Gastrocnemius medialis (tissue), 4 donors: ENCODE results near the gene ABCC5. TPM values are rescaled to one million over a fixed set of nuclear protein-coding genes. Genes with fewer than 3 reads are reported as not detected.
"Not testable (repeated sequence)": the region's sequence is repeated elsewhere in the genome, so short reads cannot be mapped to it uniquely, and the experiment has no call there.

Experiments used
- ATAC-seq, 2 donors: fragments of 150-250 bp; one replicate each; pipeline ENCODE4 v1.9.1; 2016
- DNase-seq, 2 donors: peaks; one replicate each; pipeline ENCODE4 v3.0.0-alpha.2; 2019
- H3K27ac ChIP-seq, 4 donors: fragments of 200-600 bp; sonication (generic); 1 replicate in 1 of 4; 2 replicates in 3 of 4; pipeline ENCODE4 v1.5.1; 2016 to 2018; ENCODE audit warnings: mild to moderate bottlenecking in 2 of 4, moderate library complexity in 1 of 4
- H3K27me3 ChIP-seq, 3 donors: fragments of 200-600 bp; sonication (generic) in 2 of 3; 1 replicate in 1 of 3; 2 replicates in 2 of 3; pipeline versions ENCODE4 v1.5.1 to v1.6.0; 2016 to 2019; ENCODE audit warnings: mild to moderate bottlenecking in 1 of 3, moderate library complexity in 1 of 3
- H3K36me3 ChIP-seq, 2 donors: fragments of 200-600 bp; sonication (generic) in 1 of 2; one replicate each; pipeline ENCODE4 v1.5.1; 2017 to 2018
- H3K4me1 ChIP-seq, 2 donors: fragments of 200-600 bp; sonication (generic) in 1 of 2; one replicate each; pipeline ENCODE4 v1.5.1; 2016 to 2017; ENCODE audit warnings: mild to moderate bottlenecking in 2 of 2
- H3K4me3 ChIP-seq, 4 donors: fragments of 200-600 bp; sonication (generic) in 3 of 4; 1 replicate in 1 of 4; 2 replicates in 3 of 4; pipeline ENCODE4 v1.5.1; 2016 to 2019; ENCODE audit warnings: mild to moderate bottlenecking in 2 of 4
- H3K9me3 ChIP-seq, 3 donors: fragments of 200-600 bp; sonication (generic) in 2 of 3; 1 replicate in 1 of 3; 2 replicates in 2 of 3; pipeline ENCODE4 v1.5.1; 2016 to 2019
- CTCF ChIP-seq, 5 experiments: fragments of 450-650 bp in 3 of 5; fragments of 200-600 bp in 2 of 5; sonication (generic) in 2 of 5; IDR thresholded peaks in 4 of 5; conservative IDR thresholded peaks in 1 of 5; 1 replicate in 4 of 5; 2 replicates in 1 of 5; pipeline ENCODE4 v1.5.1; 2016 to 2019; ENCODE audit warnings: antibody characterized with exemption in 5 of 5, mild to moderate bottlenecking in 3 of 5, moderate library complexity in 3 of 5
- POLR2A ChIP-seq, 2 donors: fragments of 450-650 bp; IDR thresholded peaks; one replicate each; pipeline ENCODE4 v1.6.1; 2017; ENCODE audit warnings: antibody characterized with exemption in 2 of 2, mild to moderate bottlenecking in 2 of 2, moderate library complexity in 2 of 2
- in situ Hi-C, 4 donors: fragments of 200-750 bp; cut with MboI; loops; one replicate each; pipeline versions ENCODE4 v1.15.0 to v1.8.0; 2017; ENCODE audit warnings: low sequenced_read_pairs in 4 of 4
- intact Hi-C: fragments of 100-400 bp; cut with DNase I; formaldehyde crosslinking; loops from one replicate; pipeline ENCODE4 v1.15.1; 2023; ENCODE audit warnings: low total_unique reads
- total RNA-seq, 4 donors: library from RNA; depleted of rRNA; stranded (reverse); fragments of >200 nt; gene quantifications; one replicate each; pipeline versions ENCODE4 v1.1.0 to v1.2.3, GENCODE V29; 2016

The ABCC5 gene
- total RNA-seq, 4 donors from 2014 or later: 20.4 to 52.2 (median 39.5) TPM

- Histone ChIP-seq H3K27me3 (no peaks in the 10 kb centered on the region), H3K27ac (peak overlapping the region in 3 of 4 donors; percentile 77 to 90 (median 88)), H3K36me3 (no peaks in the 10 kb centered on the region), H3K4me3 (peak overlapping the region; percentile 83 to 96 (median 92)), H3K9me3 (no peaks in the 10 kb centered on the region), H3K4me1 (peaks cover 20 to 27% of the 10 kb centered on the region in 2 donors)
- intact Hi-C loops (loop anchor here (1.0 to 10.0 kb wide), 5 partner anchors 57 to 619 kb away; partner anchors contain the start of genes ALG3, EEF1AKMT4 and PSMD2), in situ Hi-C loops (loop anchor here (25.0 kb wide), 5 partner anchors 254 to 904 kb away; partner anchors contain the start of genes EIF2B5 (in 3 of the 4), ALG3 (in 1 of the 4), CAMK2N2 (in 1 of the 4) and ECE2 (in 1 of the 4))
- ATAC-seq (no peak), DNase-seq (no peak)
- TF ChIP-seq CTCF (IDR thresholded peaks at IDR 0.05 in 4 of 5, conservative IDR thresholded peaks at IDR 0.05 in 1 of 5): no peak
- no peak for TF ChIP-seq POLR2A (IDR thresholded peaks at IDR 0.05)
These were observed 134.2 kb downstream of the ABCC5 start for GRCh38 chr3:183883291-183884096.

- no peak overlapping the region for H3K27ac ChIP-seq
- TF ChIP-seq POLR2A (IDR thresholded peaks at IDR 0.05): no peak
- no peak for TF ChIP-seq CTCF (IDR thresholded peaks at IDR 0.05 in 4 of 5, conservative IDR thresholded peaks at IDR 0.05 in 1 of 5)
- in situ Hi-C loops: loop anchor here (25.0 kb wide), 5 partner anchors 257 to 907 kb away; partner anchors contain the start of genes EIF2B5 (in 3 of the 4), ALG3 (in 1 of the 4), CAMK2N2 (in 1 of the 4) and ECE2 (in 1 of the 4)
- no peaks in the 10 kb centered on the region for H3K27me3 ChIP-seq
- no peak overlapping the region for H3K4me3 ChIP-seq
- H3K36me3 ChIP-seq: no peaks in the 10 kb centered on the region
- H3K9me3 ChIP-seq: no peaks in the 10 kb centered on the region
- ATAC-seq: no peak
- H3K4me1 ChIP-seq: peaks cover 21 to 25% of the 10 kb centered on the region in 2 donors
- DNase-seq: no peak
- intact Hi-C loops: loop anchor here (5.0 to 10.0 kb wide), 2 partner anchors 252 to 615 kb away; no protein-coding TSS in a partner anchor
These were observed 137.6 kb downstream of the ABCC5 start for GRCh38 chr3:183880121-183880520.

GRCh38 chr3:183879243-183879642 lies 138.4 kb downstream of the ABCC5 start:
- intact Hi-C loops (no loop called here), in situ Hi-C loops (loop anchor here (25.0 kb wide), 5 partner anchors 258 to 908 kb away; partner anchors contain the start of genes EIF2B5 (in 3 of the 4), ALG3 (in 1 of the 4), CAMK2N2 (in 1 of the 4) and ECE2 (in 1 of the 4))
- Histone ChIP-seq H3K4me3 (no peak overlapping the region), H3K27ac (no peak overlapping the region), H3K4me1 (peaks cover 24 to 30% of the 10 kb centered on the region in 2 donors), H3K9me3 (no peaks in the 10 kb centered on the region), H3K27me3 (no peaks in the 10 kb centered on the region), H3K36me3 (no peaks in the 10 kb centered on the region)
- DNase-seq (no peak), ATAC-seq (no peak)
- no peak for TF ChIP-seq CTCF (IDR thresholded peaks at IDR 0.05 in 4 of 5, conservative IDR thresholded peaks at IDR 0.05 in 1 of 5)
- no peak for TF ChIP-seq POLR2A (IDR thresholded peaks at IDR 0.05)

GRCh38 chr3:183878071-183878470 lies 139.6 kb downstream of the ABCC5 start:
- no peak for ATAC-seq
- H3K4me3 ChIP-seq: no peak overlapping the region

GRCh38 chr3:183877227-183877626 lies 140.5 kb downstream of the ABCC5 start:
- ATAC-seq, intact Hi-C loops, H3K4me3 ChIP-seq, H3K9me3 ChIP-seq, H3K27ac ChIP-seq, H3K27me3 ChIP-seq, H3K36me3 ChIP-seq, DNase-seq: not testable (repeated sequence)
- peaks cover 17 to 22% of the 10 kb centered on the region in 2 donors for H3K4me1 ChIP-seq
- in situ Hi-C loops: loop anchor here (25.0 kb wide), 5 partner anchors 260 to 910 kb away; partner anchors contain the start of genes EIF2B5 (in 3 of the 4), ALG3 (in 1 of the 4), CAMK2N2 (in 1 of the 4) and ECE2 (in 1 of the 4)

More at GRCh38 chr3:183878071-183878470, 139.6 kb downstream of the ABCC5 start:
- H3K4me1 ChIP-seq: peaks cover 20 to 22% of the 10 kb centered on the region in 2 donors
- no peaks in the 10 kb centered on the region for H3K9me3 ChIP-seq
- in situ Hi-C loops: loop anchor here (25.0 kb wide), 5 partner anchors 259 to 909 kb away; partner anchors contain the start of genes EIF2B5 (in 3 of the 4), ALG3 (in 1 of the 4), CAMK2N2 (in 1 of the 4) and ECE2 (in 1 of the 4)
- H3K36me3 ChIP-seq: no peaks in the 10 kb centered on the region
- no peaks in the 10 kb centered on the region for H3K27me3 ChIP-seq
- no peak for TF ChIP-seq CTCF (IDR thresholded peaks at IDR 0.05 in 4 of 5, conservative IDR thresholded peaks at IDR 0.05 in 1 of 5)
- TF ChIP-seq POLR2A (IDR thresholded peaks at IDR 0.05): no peak
- peak in 1 of 2 donors; percentile 24 for DNase-seq
- intact Hi-C loops: no loop called here
- H3K27ac ChIP-seq: no peak overlapping the region
